ENCODE results near the gene KSR1. TPM values are rescaled to one million over a fixed set of nuclear protein-coding genes. Genes with fewer than 3 reads are reported as not detected.
"Not testable (repeated sequence)": the region's sequence is repeated elsewhere in the genome, so short reads cannot be mapped to it uniquely, and the experiment has no call there.

KSR1 gene
- total RNA-seq, 6 experiments from 2014 or later = 5.9 to 12.9 (median 8.7) TPM

DNA sequence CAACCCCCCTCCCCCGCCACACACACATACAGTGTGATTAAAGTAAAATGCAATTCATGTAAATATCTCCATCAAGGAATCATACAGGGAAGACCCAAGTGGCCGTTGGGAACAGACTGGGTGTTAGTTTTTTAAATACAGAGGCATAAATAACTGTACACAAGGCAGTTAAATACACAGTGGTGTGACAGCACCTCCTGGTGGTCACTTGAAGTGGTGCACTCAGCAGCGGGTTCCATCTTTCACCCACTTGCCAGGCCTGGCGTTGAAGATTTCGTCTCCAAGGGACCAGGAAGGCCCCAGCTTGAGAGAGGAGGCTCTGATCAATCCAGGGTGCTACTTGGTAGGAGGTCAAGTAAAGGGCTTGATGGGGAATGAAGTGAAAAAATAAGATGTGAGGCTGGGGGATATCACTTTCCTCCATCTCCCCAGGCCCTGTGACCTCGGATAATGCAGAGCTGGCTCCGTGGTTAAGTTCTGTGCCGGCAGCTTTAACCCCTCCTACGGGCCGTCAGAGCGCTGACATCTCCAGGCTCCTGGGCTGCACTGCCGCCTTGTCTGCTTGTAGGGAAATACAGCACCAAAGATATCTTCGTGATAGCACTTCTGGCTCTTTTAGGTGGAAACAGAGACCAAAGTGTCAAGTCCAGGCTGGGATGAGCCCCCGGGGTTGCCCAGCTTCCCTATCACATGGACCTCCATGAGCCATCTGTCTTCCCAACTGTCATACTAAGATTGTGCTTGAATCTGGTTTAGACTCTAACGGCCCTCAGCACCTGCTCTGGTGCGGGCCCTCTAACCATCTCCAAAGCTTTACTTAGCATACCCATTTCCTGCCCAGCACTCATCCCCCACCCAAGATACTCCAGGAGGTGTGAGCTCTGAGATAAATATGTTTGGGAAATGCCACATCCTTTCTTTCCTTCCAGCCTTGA lies 195.4 kb downstream of the KSR1 start:
- Histone ChIP-seq H3K4me3 (no peak overlapping the region), H3K9me3 (no peaks in the 10 kb centered on the region), H3K27ac (no peak overlapping the region), H3K4me1 (no peaks in the 10 kb centered on the region), H3K27me3 (no peaks in the 10 kb centered on the region), H3K36me3 (no peaks in the 10 kb centered on the region)
- intact Hi-C loops (cut with DNase I) = loop anchor here (2.0 to 5.0 kb wide), 2 partner anchors 47 to 49 kb away; no protein-coding TSS in a partner anchor
- 29% methylated on average over 12 of the region's 16 CpGs for WGBS (ENCODE audit: insufficient coverage, low coverage, low lambda C conversion rate, missing lambda C conversion rate)
- ATAC-seq (peak; percentile 50 to 76 (median 67)), DNase-seq (peak; percentile 56 to 67 (median 62))
- TF ChIP-seq POLR2A (IDR thresholded peaks at IDR 0.05) = no peak
- TF ChIP-seq, protein P1, sequence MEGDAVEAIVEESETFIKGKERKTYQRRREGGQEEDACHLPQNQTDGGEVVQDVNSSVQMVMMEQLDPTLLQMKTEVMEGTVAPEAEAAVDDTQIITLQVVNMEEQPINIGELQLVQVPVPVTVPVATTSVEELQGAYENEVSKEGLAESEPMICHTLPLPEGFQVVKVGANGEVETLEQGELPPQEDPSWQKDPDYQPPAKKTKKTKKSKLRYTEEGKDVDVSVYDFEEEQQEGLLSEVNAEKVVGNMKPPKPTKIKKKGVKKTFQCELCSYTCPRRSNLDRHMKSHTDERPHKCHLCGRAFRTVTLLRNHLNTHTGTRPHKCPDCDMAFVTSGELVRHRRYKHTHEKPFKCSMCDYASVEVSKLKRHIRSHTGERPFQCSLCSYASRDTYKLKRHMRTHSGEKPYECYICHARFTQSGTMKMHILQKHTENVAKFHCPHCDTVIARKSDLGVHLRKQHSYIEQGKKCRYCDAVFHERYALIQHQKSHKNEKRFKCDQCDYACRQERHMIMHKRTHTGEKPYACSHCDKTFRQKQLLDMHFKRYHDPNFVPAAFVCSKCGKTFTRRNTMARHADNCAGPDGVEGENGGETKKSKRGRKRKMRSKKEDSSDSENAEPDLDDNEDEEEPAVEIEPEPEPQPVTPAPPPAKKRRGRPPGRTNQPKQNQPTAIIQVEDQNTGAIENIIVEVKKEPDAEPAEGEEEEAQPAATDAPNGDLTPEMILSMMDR (IDR thresholded peaks at IDR 0.05) = peak; percentile 80 to 96 (median 84)

DNA sequence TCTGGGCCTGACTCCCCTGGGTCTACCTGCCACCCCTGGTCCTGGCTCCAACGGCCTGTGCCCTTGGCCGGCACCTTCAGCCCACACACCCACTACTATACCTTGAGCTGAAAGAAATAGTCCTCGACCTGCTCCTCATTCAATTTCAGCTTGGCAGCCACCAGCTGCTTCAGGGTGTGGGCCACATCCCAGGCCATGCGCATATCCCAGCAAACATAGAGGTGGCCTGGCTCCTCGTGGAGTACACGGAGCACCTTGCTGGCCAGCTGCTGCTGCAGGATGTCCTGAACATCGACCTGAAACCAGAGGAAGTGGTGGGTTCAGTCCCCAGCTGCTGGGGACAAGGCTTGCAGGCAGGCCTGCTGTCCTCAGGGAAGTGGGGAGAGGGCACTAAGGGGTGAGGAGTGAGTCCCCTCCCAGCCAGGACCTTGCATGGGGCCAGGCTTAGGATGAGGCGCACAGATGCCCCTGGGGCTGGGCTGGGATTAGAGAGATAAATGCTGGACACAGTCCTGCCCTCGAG lies 197.3 kb downstream of the KSR1 start:
- not testable (repeated sequence) for H3K27me3 ChIP-seq, H3K9me3 ChIP-seq, H3K36me3 ChIP-seq, DNase-seq, H3K4me3 ChIP-seq, H3K4me1 ChIP-seq, ATAC-seq, H3K27ac ChIP-seq
- WGBS (ENCODE audit: insufficient coverage, low coverage, low lambda C conversion rate, missing lambda C conversion rate) = 53% methylated on average over 6 of the region's 9 CpGs
- intact Hi-C loops (cut with DNase I) = loop anchor here in 1 of 2 donors (5.0 kb wide), 1 partner anchor 51 kb away; no protein-coding TSS in a partner anchor

DNA sequence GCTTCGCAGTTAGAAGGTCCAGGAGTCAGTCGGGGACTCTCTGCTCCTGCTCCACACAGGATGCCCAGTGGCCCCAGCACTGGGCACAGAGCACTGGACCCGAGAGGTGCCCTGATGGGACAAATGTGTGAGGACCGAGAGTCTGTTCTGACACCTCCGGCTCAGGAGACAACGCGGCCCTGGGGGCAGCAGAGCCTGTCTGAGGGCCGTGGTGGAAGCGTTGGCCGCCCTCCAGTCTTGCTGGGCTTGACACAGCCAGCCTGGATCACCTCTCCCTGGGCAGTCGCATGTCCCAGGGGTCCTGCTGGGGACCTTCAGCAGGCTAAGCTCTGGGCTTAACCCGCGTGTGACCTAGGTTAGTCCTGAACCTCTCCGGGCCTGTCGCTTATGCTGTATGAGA lies 197.9 kb downstream of the KSR1 start:
- H3K4me3 ChIP-seq = no peak overlapping the region
- H3K4me1 ChIP-seq = no peaks in the 10 kb centered on the region
- WGBS (ENCODE audit: insufficient coverage, low coverage, low lambda C conversion rate, missing lambda C conversion rate) = 40% methylated on average over 1 of the region's 15 CpGs
- no peaks in the 10 kb centered on the region for H3K27me3 ChIP-seq
- H3K27ac ChIP-seq = no peak overlapping the region
- H3K36me3 ChIP-seq = no peaks in the 10 kb centered on the region
- DNase-seq = no peak
- intact Hi-C loops (cut with DNase I) = loop anchor here in 1 of 2 donors (5.0 kb wide), 1 partner anchor 52 kb away; no protein-coding TSS in a partner anchor
- no peaks in the 10 kb centered on the region for H3K9me3 ChIP-seq
- no peak for ATAC-seq
- TF ChIP-seq POLR2A (IDR thresholded peaks at IDR 0.05) = no peak
- TF ChIP-seq, protein P1 (IDR thresholded peaks at IDR 0.05) = no peak

DNA sequence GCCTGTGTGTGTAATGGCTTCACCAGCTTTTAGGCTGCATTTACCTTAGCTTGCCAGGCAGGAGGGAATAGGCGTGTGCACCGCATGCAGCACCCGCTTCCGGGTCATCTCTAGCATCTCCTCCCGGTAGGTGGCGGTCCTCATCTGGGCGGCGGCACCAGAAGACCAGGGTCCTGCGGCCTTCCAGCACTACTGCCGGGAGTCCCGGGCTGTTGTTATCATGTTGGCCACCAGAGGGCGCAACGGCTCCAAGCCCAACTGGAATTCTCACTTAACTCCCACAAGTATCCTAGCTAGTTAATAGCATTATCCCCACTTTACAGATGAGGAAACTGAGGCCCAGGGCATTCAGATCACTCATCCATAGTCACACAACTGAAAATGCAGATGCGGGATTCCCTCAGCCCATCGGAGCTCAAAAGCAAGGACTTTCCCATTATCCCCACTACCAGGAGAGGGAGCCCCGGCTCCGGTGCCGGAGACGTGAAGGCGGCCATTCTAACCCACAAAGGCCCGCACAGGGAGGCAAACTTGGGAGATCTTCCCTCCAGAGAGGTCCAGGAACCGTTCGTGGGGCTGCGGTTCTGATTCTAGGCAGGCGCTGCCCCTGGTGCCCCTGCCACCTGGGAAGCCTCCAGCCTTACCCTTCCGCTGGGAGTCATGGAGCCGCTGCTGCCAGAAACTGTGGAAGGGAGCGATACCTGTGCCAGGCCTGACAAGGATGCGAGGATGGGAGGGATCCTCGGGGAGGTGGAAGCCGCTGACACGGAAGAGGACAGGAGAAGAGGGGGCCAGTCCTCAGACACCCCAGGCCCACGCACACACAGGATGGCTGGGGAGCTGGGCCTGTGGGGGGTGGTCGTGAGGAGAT lies 198.6 kb downstream of the KSR1 start:
- DNase-seq = peak; percentile 70 to 78 (median 77)
- H3K36me3 ChIP-seq = no peaks in the 10 kb centered on the region
- no peak overlapping the region for H3K27ac ChIP-seq
- H3K4me3 ChIP-seq = no peak overlapping the region
- no peak for TF ChIP-seq POLR2A (IDR thresholded peaks at IDR 0.05)
- TF ChIP-seq, protein P1 (IDR thresholded peaks at IDR 0.05) = peak; percentile 90 to 98 (median 94)
- 8% methylated on average over 12 of the region's 34 CpGs for WGBS (ENCODE audit: insufficient coverage, low coverage, low lambda C conversion rate, missing lambda C conversion rate)
- no peaks in the 10 kb centered on the region for H3K27me3 ChIP-seq
- H3K4me1 ChIP-seq = no peaks in the 10 kb centered on the region
- no peaks in the 10 kb centered on the region for H3K9me3 ChIP-seq
- intact Hi-C loops (cut with DNase I) = loop anchor here (5.0 kb wide), 2 partner anchors 53 to 102 kb away; no protein-coding TSS in a partner anchor
- ATAC-seq = peak; percentile 64 to 86 (median 80)

DNA sequence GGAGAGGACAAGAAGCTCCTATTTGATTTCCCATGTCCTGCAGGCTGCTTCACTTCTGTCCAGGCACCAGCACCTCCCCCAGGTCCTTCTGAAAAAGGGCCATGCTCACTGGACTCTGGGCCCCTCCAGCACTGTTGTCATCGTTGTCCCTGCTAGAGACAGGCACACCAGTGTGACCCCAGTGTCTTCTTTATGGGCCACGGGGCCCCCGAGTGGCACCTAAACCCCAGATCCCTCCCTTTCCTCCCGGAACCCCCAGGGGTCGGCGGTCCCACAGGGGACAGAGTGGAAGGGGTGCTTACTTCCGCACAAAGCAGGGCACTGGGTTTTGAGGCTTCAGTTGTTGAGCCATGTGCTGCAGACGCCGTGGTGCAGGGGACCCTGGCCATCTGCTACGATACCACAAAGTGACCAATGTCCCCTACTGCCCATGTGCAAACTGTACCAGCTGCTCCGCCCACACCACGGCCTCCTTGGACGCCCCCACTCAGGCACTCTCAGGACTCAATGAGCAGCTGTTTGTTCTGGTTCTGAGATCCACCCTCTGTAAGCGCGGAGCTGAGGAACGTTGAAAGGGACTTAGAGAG lies 199.4 kb downstream of the KSR1 start:
- intact Hi-C loops (cut with DNase I) = loop anchor here in 1 of 2 donors (5.0 kb wide), 1 partner anchor 102 kb away; no protein-coding TSS in a partner anchor
- not testable (repeated sequence) for H3K4me3 ChIP-seq, ATAC-seq, H3K36me3 ChIP-seq, H3K27ac ChIP-seq, H3K4me1 ChIP-seq, H3K27me3 ChIP-seq, H3K9me3 ChIP-seq
- WGBS (ENCODE audit: insufficient coverage, low coverage, low lambda C conversion rate, missing lambda C conversion rate) = no CpG with 5 or more reads among the region's 16 CpGs
- DNase-seq = peak in 1 of 3 donors; percentile 49

DNA sequence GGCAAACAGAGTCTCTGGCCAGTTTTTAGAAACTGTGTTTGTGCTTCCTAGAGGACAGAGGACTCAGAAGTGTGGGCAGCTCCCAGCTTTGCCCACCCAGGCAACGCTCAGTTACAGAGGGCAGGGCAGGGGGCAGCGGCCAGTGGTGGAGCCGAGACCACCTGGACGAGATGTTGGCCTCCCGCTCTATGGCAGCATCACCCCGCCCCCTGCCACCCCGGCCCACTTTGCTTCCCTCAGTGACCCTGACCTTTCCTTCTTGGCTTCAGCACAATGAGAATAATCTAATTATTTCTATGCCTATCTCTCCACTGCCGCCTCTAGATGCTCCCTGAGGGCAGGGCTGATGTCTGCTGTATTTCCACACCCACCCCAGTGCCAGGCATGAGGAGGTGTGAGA lies 200.4 kb downstream of the KSR1 start:
- not testable (repeated sequence) for H3K27me3 ChIP-seq, H3K4me1 ChIP-seq, H3K9me3 ChIP-seq, H3K36me3 ChIP-seq, H3K4me3 ChIP-seq, H3K27ac ChIP-seq, ATAC-seq
- intact Hi-C loops (cut with DNase I) = loop anchor here in 1 of 2 donors (5.0 kb wide), 1 partner anchor 101 kb away; no protein-coding TSS in a partner anchor
- 59% methylated on average over 3 of the region's 8 CpGs for WGBS (ENCODE audit: insufficient coverage, low coverage, low lambda C conversion rate, missing lambda C conversion rate)
- peak in 1 of 3 donors; percentile 14 for DNase-seq
